ENCODE measurements around the gene CALML4. TPM values are rescaled to one million over a fixed set of nuclear protein-coding genes. Genes with fewer than 3 reads are reported as not detected.

Gene CALML4
- total and polyA plus RNA-seq, 2 donors (not counting 3 experiments of a cell fraction or from before 2014, with no cell fraction given), result 2.6 to 10.1 TPM

DNA sequence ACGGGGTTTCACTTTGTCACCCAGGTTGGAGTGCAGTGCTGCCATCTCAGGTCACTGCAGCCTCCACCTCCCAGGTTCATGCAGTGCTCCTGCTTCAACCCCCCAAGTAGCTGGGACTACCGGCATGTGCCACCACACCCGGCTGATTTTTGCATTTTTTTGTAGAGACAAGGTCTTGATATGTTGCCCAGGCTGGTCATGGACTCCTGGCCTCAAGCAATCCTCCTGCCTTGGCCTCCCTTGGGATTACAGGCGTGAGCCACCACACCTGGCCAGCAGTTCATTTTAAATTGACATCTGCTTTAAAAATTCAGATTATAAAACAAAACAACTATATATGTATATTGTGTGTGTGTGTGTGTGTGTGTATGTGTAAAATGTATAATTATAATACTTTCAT is 38.3 kb downstream of the CALML4 start:
- Histone ChIP-seq H3K4me3 (replicated peaks in 1 of 3; ENCODE audit: insufficient read depth in 1 of 3, low read depth in 1 of 3, low read length in 3 of 3) (no peak overlapping the region), H3K79me2 (ENCODE audit: control insufficient read depth, insufficient read depth, low read length) (no peaks in the 10 kb centered on the region), H3K9ac (replicated peaks; ENCODE audit: extremely low read depth, insufficient read depth, low read length) (no peak overlapping the region), H3K9me1 (replicated peaks; ENCODE audit: control insufficient read depth, extremely low read depth, insufficient read depth, low read length) (no peaks in the 10 kb centered on the region), H4K20me1 (replicated peaks; ENCODE audit: control insufficient read depth, extremely low read depth, insufficient read depth, low read length) (no peaks in the 10 kb centered on the region), H3K9me3 (replicated peaks; ENCODE audit: control insufficient read depth, insufficient read depth, low read length) (no peaks in the 10 kb centered on the region), H3K4me1 (ENCODE audit: control insufficient read depth, extremely low read depth, insufficient read depth, low read length) (no peaks in the 10 kb centered on the region), H2AFZ (ENCODE audit: low read depth, low read length) (no peak overlapping the region), H3K27ac (ENCODE audit: insufficient read depth, low read depth, low read length) (no peak overlapping the region), H3K27me3 (ENCODE audit: control insufficient read depth in 2 of 2, insufficient read depth in 2 of 2, low read length in 2 of 2) (no peaks in the 10 kb centered on the region), H3K36me3 (ENCODE audit: control insufficient read depth in 2 of 2, extremely low read depth in 1 of 2, insufficient read depth in 2 of 2, low read length in 2 of 2) (no peaks in the 10 kb centered on the region), H3K4me2 (ENCODE audit: insufficient read depth, low read length) (no peak overlapping the region)
- no TSS peak for BruUV-seq (replicated peaks)
- no peak for TF ChIP-seq POLR2A (IDR thresholded peaks at IDR 0.05; ENCODE audit: low read depth, low read length)
- TF ChIP-seq, protein P1, sequence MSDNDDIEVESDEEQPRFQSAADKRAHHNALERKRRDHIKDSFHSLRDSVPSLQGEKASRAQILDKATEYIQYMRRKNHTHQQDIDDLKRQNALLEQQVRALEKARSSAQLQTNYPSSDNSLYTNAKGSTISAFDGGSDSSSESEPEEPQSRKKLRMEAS (IDR thresholded peaks at IDR 0.05; ENCODE audit: insufficient read depth, insufficient read length), result no peak
- dilution Hi-C loops (cut with MboI; ENCODE audit: extremely low pct_ligation_motif_present, low sequenced_read_pairs) (no loop called here), intact Hi-C loops (cut with micrococcal nuclease) (no loop called here)
- CTCF ChIA-PET, result interaction anchor here (1.1 kb wide), 1 partner anchor 12 kb away, joined by 4 read pairs; no protein-coding TSS in a partner anchor
- DNase-seq (ENCODE audit: low read depth, low spot score) (no peak), FAIRE-seq (no peak)
- POLR2A ChIA-PET, result no interaction called here

DNA sequence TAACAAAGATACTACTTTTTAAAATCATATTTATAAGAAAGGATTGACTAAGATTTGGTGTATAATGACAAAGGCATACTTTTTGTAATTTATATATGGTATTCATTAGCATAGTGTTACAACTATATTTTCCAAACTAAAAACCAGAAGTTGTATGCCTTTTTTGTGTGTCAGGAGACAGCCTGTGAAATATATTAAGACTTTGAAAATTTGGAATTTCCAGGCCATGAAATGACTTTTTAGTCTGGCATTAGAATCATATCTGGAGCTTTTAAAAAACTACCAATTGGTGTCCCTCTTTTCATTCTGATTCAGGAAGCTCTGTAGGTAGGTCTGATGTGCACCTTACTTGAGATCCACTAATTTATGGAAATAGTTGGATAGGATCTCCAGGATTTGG is 41.9 kb downstream of the CALML4 start:
- H3K4me2 ChIP-seq (ENCODE audit: insufficient read depth, low read length), result no peak overlapping the region
- POLR2A ChIA-PET, result no interaction called here
- intact Hi-C loops (cut with micrococcal nuclease) (no loop called here), dilution Hi-C loops (cut with MboI; ENCODE audit: extremely low pct_ligation_motif_present, low sequenced_read_pairs) (no loop called here)
- no peak for FAIRE-seq
- no peaks in the 10 kb centered on the region for H3K9me3 ChIP-seq (replicated peaks; ENCODE audit: control insufficient read depth, insufficient read depth, low read length)
- CTCF ChIA-PET, result interaction anchor here (2.3 to 2.4 kb wide), 2 partner anchors 9 to 12 kb away, joined by 8 to 15 read pairs; no protein-coding TSS in a partner anchor
- TF ChIP-seq MYC (IDR thresholded peaks at IDR 0.05; ENCODE audit: low read depth, low read length) (no peak), POLR2AphosphoS5 (IDR thresholded peaks at IDR 0.05; ENCODE audit: insufficient read depth, low read depth, low read length) (no peak), EZH2 (IDR thresholded peaks at IDR 0.05; ENCODE audit: borderline replicate concordance, low read depth, low read length, severe bottlenecking) (no peak), POLR2A (IDR thresholded peaks at IDR 0.05; ENCODE audit: low read depth, low read length) (no peak), FOS (IDR thresholded peaks at IDR 0.05; ENCODE audit: borderline replicate concordance, insufficient read depth, low read length) (no peak), JUN (IDR thresholded peaks at IDR 0.05; ENCODE audit: borderline replicate concordance, insufficient read depth, insufficient read length, low read depth) (no peak), GATA2 (IDR thresholded peaks at IDR 0.05; ENCODE audit: insufficient read depth, insufficient read length, low read depth, low read length) (no peak)
- TF ChIP-seq, protein P2, sequence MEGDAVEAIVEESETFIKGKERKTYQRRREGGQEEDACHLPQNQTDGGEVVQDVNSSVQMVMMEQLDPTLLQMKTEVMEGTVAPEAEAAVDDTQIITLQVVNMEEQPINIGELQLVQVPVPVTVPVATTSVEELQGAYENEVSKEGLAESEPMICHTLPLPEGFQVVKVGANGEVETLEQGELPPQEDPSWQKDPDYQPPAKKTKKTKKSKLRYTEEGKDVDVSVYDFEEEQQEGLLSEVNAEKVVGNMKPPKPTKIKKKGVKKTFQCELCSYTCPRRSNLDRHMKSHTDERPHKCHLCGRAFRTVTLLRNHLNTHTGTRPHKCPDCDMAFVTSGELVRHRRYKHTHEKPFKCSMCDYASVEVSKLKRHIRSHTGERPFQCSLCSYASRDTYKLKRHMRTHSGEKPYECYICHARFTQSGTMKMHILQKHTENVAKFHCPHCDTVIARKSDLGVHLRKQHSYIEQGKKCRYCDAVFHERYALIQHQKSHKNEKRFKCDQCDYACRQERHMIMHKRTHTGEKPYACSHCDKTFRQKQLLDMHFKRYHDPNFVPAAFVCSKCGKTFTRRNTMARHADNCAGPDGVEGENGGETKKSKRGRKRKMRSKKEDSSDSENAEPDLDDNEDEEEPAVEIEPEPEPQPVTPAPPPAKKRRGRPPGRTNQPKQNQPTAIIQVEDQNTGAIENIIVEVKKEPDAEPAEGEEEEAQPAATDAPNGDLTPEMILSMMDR (IDR thresholded peaks at IDR 0.05; ENCODE audit: extremely low read depth in 1 of 2, insufficient read depth in 1 of 2, low read depth in 1 of 2, low read length in 2 of 2), result no peak
- TF ChIP-seq, protein P1 (IDR thresholded peaks at IDR 0.05; ENCODE audit: insufficient read depth, insufficient read length), result no peak
- H3K27ac ChIP-seq (ENCODE audit: insufficient read depth, low read depth, low read length), result no peak overlapping the region
- no peaks in the 10 kb centered on the region for H3K36me3 ChIP-seq (ENCODE audit: control insufficient read depth in 2 of 2, extremely low read depth in 1 of 2, insufficient read depth in 2 of 2, low read length in 2 of 2)
- H3K9me1 ChIP-seq (replicated peaks; ENCODE audit: control insufficient read depth, extremely low read depth, insufficient read depth, low read length), result no peaks in the 10 kb centered on the region
- no peak overlapping the region for H2AFZ ChIP-seq (ENCODE audit: low read depth, low read length)
- no peak overlapping the region for H3K4me3 ChIP-seq (replicated peaks in 1 of 3; ENCODE audit: insufficient read depth in 1 of 3, low read depth in 1 of 3, low read length in 3 of 3)
- no peaks in the 10 kb centered on the region for H4K20me1 ChIP-seq (replicated peaks; ENCODE audit: control insufficient read depth, extremely low read depth, insufficient read depth, low read length)
- no peak for DNase-seq (ENCODE audit: low read depth, low spot score)
- H3K9ac ChIP-seq (replicated peaks; ENCODE audit: extremely low read depth, insufficient read depth, low read length), result no peak overlapping the region
- BruUV-seq (replicated peaks), result no TSS peak
- no peaks in the 10 kb centered on the region for H3K27me3 ChIP-seq (ENCODE audit: control insufficient read depth in 2 of 2, insufficient read depth in 2 of 2, low read length in 2 of 2)
- H3K4me1 ChIP-seq (ENCODE audit: control insufficient read depth, extremely low read depth, insufficient read depth, low read length), result no peaks in the 10 kb centered on the region
- no peaks in the 10 kb centered on the region for H3K79me2 ChIP-seq (ENCODE audit: control insufficient read depth, insufficient read depth, low read length)

Data from endothelial cell of umbilical vein (primary cell).